Measurements from ENCODE around the gene NCOR1. TPM values are rescaled to one million over a fixed set of nuclear protein-coding genes. Genes with fewer than 3 reads are reported as not detected.

Gene NCOR1
- total and polyA plus RNA-seq, 10 of the 15 experiments (the other 5 are each of a cell fraction or from before 2014, with no cell fraction given) = 34.5 to 135 (median 82.9) TPM

DNA sequence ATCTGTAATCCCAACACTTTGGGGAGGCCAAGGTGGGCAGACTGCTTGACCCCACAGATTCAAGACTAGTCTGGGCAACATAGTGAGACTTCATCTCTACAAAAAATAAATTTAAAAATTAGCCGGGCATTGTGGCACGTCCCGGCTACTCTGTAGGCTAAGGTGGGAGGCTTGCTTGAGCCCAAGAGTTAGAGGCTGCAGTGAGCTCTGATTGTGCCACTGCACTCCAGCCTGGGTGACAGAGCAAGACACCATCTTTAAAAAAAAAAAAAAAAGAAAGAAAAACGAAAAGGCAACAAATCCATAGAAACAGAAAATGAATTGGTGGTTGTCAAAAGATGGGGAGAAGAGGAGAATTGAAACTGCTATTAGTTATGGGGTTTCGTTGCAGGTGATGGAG is 27.7 kb downstream of the NCOR1 start (continued):
- TF ChIP-seq, protein P1, sequence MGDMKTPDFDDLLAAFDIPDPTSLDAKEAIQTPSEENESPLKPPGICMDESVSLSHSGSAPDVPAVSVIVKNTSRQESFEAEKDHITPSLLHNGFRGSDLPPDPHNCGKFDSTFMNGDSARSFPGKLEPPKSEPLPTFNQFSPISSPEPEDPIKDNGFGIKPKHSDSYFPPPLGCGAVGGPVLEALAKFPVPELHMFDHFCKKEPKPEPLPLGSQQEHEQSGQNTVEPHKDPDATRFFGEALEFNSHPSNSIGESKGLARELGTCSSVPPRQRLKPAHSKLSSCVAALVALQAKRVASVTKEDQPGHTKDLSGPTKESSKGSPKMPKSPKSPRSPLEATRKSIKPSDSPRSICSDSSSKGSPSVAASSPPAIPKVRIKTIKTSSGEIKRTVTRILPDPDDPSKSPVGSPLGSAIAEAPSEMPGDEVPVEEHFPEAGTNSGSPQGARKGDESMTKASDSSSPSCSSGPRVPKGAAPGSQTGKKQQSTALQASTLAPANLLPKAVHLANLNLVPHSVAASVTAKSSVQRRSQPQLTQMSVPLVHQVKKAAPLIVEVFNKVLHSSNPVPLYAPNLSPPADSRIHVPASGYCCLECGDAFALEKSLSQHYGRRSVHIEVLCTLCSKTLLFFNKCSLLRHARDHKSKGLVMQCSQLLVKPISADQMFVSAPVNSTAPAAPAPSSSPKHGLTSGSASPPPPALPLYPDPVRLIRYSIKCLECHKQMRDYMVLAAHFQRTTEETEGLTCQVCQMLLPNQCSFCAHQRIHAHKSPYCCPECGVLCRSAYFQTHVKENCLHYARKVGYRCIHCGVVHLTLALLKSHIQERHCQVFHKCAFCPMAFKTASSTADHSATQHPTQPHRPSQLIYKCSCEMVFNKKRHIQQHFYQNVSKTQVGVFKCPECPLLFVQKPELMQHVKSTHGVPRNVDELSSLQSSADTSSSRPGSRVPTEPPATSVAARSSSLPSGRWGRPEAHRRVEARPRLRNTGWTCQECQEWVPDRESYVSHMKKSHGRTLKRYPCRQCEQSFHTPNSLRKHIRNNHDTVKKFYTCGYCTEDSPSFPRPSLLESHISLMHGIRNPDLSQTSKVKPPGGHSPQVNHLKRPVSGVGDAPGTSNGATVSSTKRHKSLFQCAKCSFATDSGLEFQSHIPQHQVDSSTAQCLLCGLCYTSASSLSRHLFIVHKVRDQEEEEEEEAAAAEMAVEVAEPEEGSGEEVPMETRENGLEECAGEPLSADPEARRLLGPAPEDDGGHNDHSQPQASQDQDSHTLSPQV (IDR thresholded peaks at IDR 0.05) = no peak

DNA sequence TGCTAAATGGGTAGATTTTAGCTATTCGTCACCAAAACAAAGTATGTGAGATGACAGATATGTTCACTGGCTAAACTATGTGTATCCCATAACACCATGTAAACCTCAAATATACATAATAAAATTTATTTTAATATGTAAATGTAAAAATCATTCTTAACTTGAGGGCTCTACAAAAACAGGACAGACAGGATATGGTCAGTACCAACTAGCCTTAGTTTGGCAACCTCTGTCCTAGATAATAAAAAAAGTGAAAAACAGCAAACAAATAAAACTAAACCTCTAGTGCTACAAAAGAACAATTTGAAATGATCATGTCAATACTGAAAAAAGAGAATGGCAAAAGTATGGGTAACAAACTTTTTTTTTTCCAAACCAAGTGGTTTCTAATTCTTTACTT is 33.8 kb downstream of the NCOR1 start:
- no TSS peak for BruUV-seq (replicated peaks)
- Histone ChIP-seq H3K79me2 (ENCODE audit: control insufficient read depth, insufficient read depth, low read length) (peaks cover 32% of the 10 kb centered on the region), H2AFZ (ENCODE audit: control insufficient read depth, low read depth, low read length) (no peak overlapping the region), H3K9ac (ENCODE audit: control insufficient read depth, insufficient read depth, low read length) (no peak overlapping the region), H3K27me3 (replicated peaks in 1 of 2; ENCODE audit: control insufficient read depth in 2 of 2, insufficient read depth in 2 of 2, low read length in 1 of 2) (no peaks in the 10 kb centered on the region), H4K20me1 (ENCODE audit: control insufficient read depth, insufficient read depth) (no peaks in the 10 kb centered on the region), H3K9me3 (replicated peaks; ENCODE audit: control insufficient read depth, insufficient read depth, low read length) (no peaks in the 10 kb centered on the region; the same call in 1 of the 3 replicates), H3K4me1 (ENCODE audit: control insufficient read depth, insufficient read depth, low read length) (no peaks in the 10 kb centered on the region), H3K27ac (ENCODE audit: control insufficient read depth, insufficient read depth) (no peak overlapping the region), H3K36me3 (ENCODE audit: control insufficient read depth in 2 of 2, insufficient read depth in 2 of 2, low read length in 1 of 2) (peaks cover 1 to 12% of the 10 kb centered on the region in 2 experiments), H3K4me3 (no peak overlapping the region), H3K4me2 (ENCODE audit: control insufficient read depth, insufficient read depth) (no peak overlapping the region)
- TF ChIP-seq STAT1 (conservative IDR thresholded peaks at IDR 0.05) (no peak), ZNF622 (IDR thresholded peaks at IDR 0.05) (no peak), IKZF2 (IDR thresholded peaks at IDR 0.05) (no peak), FOXM1 (IDR thresholded peaks at IDR 0.05; ENCODE audit: low read depth, low read length) (no peak)
- intact Hi-C loops (cut with micrococcal nuclease; ENCODE audit: unreplicated experiment) (no loop called here), in situ Hi-C loops (cut with MboI) (no loop called here)
- ChIA-PET POLR2A (no interaction called here), SMC1A (ENCODE audit: uncharacterized antibody, unreplicated experiment) (interaction anchor here (1.1 to 1.5 kb wide), 2 partner anchors 10 to 177 kb away, joined by 3 read pairs; no protein-coding TSS in a partner anchor), CTCF (no interaction called here), RAD21 (ENCODE audit: unreplicated experiment) (interaction anchor here (1.4 kb wide), 1 partner anchor 104 kb away, joined by 4 read pairs; no protein-coding TSS in a partner anchor)
- no peak for DNase-seq (ENCODE audit: low read depth, low spot score)
- WGBS (ENCODE audit: insufficient coverage, insufficient replicate concordance, low lambda C conversion rate, missing lambda C conversion rate) = 100% methylated on average over 1 of the region's 1 CpG
- no peak for FAIRE-seq
- no peak for ATAC-seq

All from GM12878 (cell line).